ENCODE results near the gene NPC1.

Gene NPC1

GRCh38 chr18:23612434-23613090 is 26.3 kb upstream of the NPC1 start:
- no peak for DNase-seq (ENCODE audit: low read depth)
- TF ChIP-seq CTCF (IDR thresholded peaks at IDR 0.05; ENCODE audit: low read length, missing control alignments): no peak

GRCh38 chr18:23609390-23610023 is 23.2 kb upstream of the NPC1 start:
- TF ChIP-seq CTCF (IDR thresholded peaks at IDR 0.05; ENCODE audit: low read length, missing control alignments): no peak
- DNase-seq (ENCODE audit: low read depth): no peak
- H3K4me3 ChIP-seq (replicated peaks; ENCODE audit: low read depth, low read length): no peak overlapping the region

More at GRCh38 chr18:23612434-23613090, 26.3 kb upstream of the NPC1 start:
- H3K4me3 ChIP-seq (replicated peaks; ENCODE audit: low read depth, low read length): no peak overlapping the region

GRCh38 chr18:23608211-23608610 is 21.9 kb upstream of the NPC1 start:
- TF ChIP-seq CTCF (IDR thresholded peaks at IDR 0.05; ENCODE audit: low read length, missing control alignments): no peak
- no peak for DNase-seq (ENCODE audit: low read depth)

GRCh38 chr18:23605941-23606340 is 19.6 kb upstream of the NPC1 start:
- DNase-seq (ENCODE audit: low read depth): no peak
- H3K4me3 ChIP-seq (replicated peaks; ENCODE audit: low read depth, low read length): no peak overlapping the region
- no peak for TF ChIP-seq CTCF (IDR thresholded peaks at IDR 0.05; ENCODE audit: low read length, missing control alignments)

More at GRCh38 chr18:23608211-23608610, 21.9 kb upstream of the NPC1 start:
- no peak overlapping the region for H3K4me3 ChIP-seq (replicated peaks; ENCODE audit: low read depth, low read length)

GRCh38 chr18:23599809-23600208 is 13.5 kb upstream of the NPC1 start:
- no peak overlapping the region for H3K4me3 ChIP-seq (replicated peaks; ENCODE audit: low read depth, low read length)
- DNase-seq (ENCODE audit: low read depth): no peak
- no peak for TF ChIP-seq CTCF (IDR thresholded peaks at IDR 0.05; ENCODE audit: low read length, missing control alignments)

GRCh38 chr18:23596183-23596582 is 9.9 kb upstream of the NPC1 start:
- no peak for TF ChIP-seq CTCF (IDR thresholded peaks at IDR 0.05; ENCODE audit: low read length, missing control alignments)
- no peak for DNase-seq (ENCODE audit: low read depth)
- no peak overlapping the region for H3K4me3 ChIP-seq (replicated peaks; ENCODE audit: low read depth, low read length)

- H3K4me3 ChIP-seq (replicated peaks; ENCODE audit: low read depth, low read length): no peak overlapping the region
- no peak for DNase-seq (ENCODE audit: low read depth)
- no peak for TF ChIP-seq CTCF (IDR thresholded peaks at IDR 0.05; ENCODE audit: low read length, missing control alignments)
These were observed 9.3 kb upstream of the NPC1 start for GRCh38 chr18:23595591-23595990.
